BJ (cell line): ENCODE results near the gene SPTB. TPM values are rescaled to one million over a fixed set of nuclear protein-coding genes. Genes with fewer than 3 reads are reported as not detected.

ENCODE experiments used
- CTCF ChIA-PET: fragments of 350-600 bp; formaldehyde crosslinking; extraction: SDS; loops from one replicate; lab custom pipeline; 2021; ENCODE audit warnings: antibody characterized with exemption, inconsistent platforms; lab: Yijun Ruan, JAX
- POLR2A ChIA-PET: fragments of 300-600 bp; sonication (Branson Sonifier 250); formaldehyde crosslinking; extraction: SDS; loops from one replicate; lab custom pipeline; 2021; ENCODE audit warnings: antibody characterized with exemption; lab: Charles Lee
- DNase-seq: peaks from one replicate; pipeline ENCODE4 v3.0.0-alpha.2; 2011; ENCODE audit warnings: low read depth
- H3K27me3 ChIP-seq: 2 replicates; pipeline ENCODE4 v1.6.0; 2011; ENCODE audit warnings: low read length; ENCODE audit not compliant: control insufficient read depth, insufficient read depth
- H3K36me3 ChIP-seq: 2 replicates; pipeline ENCODE4 v1.5.1; 2011; ENCODE audit warnings: low read length; ENCODE audit not compliant: control insufficient read depth, insufficient read depth
- H3K4me3 ChIP-seq: 2 replicates; pipeline ENCODE4 v1.5.1; 2011; ENCODE audit warnings: low read depth, mild to moderate bottlenecking, control low read depth, low read length
- polyA plus RNA-seq: library from polyadenylated mRNA; depleted of rRNA; stranded (reverse); fragments of >200 nt; gene quantifications from 2 replicates; pipeline ENCODE4 v1.2.3, GENCODE V29; 2011
- TF ChIP-seq, protein P1 (sequence below): IDR thresholded peaks from 2 replicates; pipeline ENCODE4 v1.5.1; 2011; ENCODE audit warnings: low read depth, mild to moderate bottlenecking, control low read depth, inconsistent platforms, low read length, moderate library complexity; ENCODE audit not compliant: insufficient read depth

SPTB gene
- polyA plus RNA-seq, 1 experiment, result 0.02 TPM

DNA sequence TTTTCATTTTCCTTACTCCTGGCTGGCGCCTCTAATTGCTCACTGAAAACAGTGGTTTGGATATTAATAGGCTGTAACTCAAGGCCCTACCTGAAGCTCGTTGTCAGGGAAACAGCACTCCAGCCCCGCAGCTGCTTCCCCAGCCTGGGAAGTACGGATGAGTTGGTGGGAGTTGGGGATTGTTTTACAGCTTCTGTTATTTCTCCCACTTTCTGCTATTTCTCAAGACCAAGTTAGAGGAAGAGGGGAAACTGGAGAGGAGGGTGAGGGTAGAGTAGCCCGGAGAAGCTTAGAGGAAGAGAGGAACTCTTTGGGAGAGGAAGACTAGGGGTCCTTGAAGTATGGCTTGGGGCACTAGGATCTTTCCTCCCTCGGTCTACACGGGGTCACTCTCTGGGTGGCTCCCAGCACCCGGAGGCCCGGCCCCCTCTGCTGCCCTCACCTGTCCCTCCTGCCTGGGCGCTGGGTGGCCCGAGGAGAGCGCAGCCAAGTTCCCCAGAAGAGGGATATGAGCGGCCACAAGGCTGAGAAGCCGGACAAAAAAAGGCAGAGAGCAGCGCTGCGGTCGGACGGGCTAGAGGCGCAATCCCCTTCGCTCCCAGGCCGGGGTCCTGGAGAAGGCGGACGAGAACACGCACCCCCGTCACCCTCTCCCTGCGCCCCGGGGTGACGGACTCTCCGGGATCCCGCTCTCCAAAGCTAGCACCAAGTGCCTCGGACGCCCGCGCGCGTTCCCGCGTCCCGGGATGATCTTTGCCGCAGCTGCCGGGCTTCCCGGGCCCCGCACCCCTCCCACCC is 671 bp downstream of the SPTB start:
- ChIA-PET POLR2A (no interaction called here), CTCF (interaction anchor here (1.4 to 2.4 kb wide), 3 partner anchors 13 to 63 kb away, joined by 3 to 14 read pairs (median 4); no protein-coding TSS in a partner anchor)
- DNase-seq, result no peak
- no peak overlapping the region; the same call in 1 of the 2 replicates for H3K4me3 ChIP-seq
- peaks cover 35% of the 10 kb centered on the region for H3K27me3 ChIP-seq
- no peaks in the 10 kb centered on the region for H3K36me3 ChIP-seq
- TF ChIP-seq, protein P1, sequence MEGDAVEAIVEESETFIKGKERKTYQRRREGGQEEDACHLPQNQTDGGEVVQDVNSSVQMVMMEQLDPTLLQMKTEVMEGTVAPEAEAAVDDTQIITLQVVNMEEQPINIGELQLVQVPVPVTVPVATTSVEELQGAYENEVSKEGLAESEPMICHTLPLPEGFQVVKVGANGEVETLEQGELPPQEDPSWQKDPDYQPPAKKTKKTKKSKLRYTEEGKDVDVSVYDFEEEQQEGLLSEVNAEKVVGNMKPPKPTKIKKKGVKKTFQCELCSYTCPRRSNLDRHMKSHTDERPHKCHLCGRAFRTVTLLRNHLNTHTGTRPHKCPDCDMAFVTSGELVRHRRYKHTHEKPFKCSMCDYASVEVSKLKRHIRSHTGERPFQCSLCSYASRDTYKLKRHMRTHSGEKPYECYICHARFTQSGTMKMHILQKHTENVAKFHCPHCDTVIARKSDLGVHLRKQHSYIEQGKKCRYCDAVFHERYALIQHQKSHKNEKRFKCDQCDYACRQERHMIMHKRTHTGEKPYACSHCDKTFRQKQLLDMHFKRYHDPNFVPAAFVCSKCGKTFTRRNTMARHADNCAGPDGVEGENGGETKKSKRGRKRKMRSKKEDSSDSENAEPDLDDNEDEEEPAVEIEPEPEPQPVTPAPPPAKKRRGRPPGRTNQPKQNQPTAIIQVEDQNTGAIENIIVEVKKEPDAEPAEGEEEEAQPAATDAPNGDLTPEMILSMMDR, result no peak

DNA sequence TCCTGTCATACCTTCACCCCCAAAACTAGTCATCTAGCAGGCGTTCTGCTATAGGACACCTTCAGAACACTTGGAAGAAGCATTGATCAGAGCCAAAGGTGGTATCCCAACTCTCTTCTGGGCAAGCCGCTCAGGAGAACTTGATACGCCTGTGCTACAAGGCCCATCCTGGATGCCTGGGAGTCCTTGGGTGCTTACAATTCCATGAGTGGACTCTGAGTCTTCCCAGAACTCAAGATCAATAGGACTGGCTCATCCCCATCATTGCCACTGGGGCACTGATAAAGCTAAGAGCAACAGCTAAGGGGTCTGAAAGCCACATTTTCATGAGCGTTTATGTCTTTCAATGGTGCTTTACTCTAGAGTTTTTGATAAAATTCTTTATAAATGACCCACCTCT is 1.9 kb downstream of the SPTB start:
- ChIA-PET CTCF (interaction anchor here (0.5 to 2.4 kb wide), 5 partner anchors 11 to 62 kb away, joined by 3 to 14 read pairs (median 4); no protein-coding TSS in a partner anchor), POLR2A (no interaction called here)
- Histone ChIP-seq H3K4me3 (no peak overlapping the region), H3K27me3 (peaks cover 31% of the 10 kb centered on the region), H3K36me3 (no peaks in the 10 kb centered on the region)
- TF ChIP-seq, protein P1, result no peak
- DNase-seq, result no peak

DNA sequence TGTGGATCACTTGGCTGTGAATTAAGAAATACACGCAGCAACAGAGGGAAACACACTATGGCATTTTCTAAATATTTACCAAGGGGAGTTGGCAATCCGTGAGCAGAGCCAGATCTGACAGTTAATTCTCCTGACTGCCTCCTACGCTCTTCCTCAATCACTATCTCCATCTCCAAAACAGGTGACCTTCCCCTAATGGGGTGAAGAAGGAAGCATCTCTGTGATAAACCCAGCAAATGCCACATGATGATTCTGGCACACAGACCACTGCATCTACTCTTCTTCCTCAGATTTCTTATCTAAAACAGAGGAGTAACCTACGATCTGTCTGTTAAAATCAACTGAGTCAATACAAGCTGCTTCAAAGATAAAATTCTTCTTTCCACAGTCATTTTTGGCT is 4.4 kb downstream of the SPTB start:
- no peak for DNase-seq
- Histone ChIP-seq H3K36me3 (no peaks in the 10 kb centered on the region), H3K27me3 (peaks cover 23% of the 10 kb centered on the region), H3K4me3 (no peak overlapping the region)
- TF ChIP-seq, protein P1, result no peak
- ChIA-PET CTCF (interaction anchor here (1.4 kb wide), 1 partner anchor 34 kb away, joined by 4 read pairs; no protein-coding TSS in a partner anchor), POLR2A (no interaction called here)

DNA sequence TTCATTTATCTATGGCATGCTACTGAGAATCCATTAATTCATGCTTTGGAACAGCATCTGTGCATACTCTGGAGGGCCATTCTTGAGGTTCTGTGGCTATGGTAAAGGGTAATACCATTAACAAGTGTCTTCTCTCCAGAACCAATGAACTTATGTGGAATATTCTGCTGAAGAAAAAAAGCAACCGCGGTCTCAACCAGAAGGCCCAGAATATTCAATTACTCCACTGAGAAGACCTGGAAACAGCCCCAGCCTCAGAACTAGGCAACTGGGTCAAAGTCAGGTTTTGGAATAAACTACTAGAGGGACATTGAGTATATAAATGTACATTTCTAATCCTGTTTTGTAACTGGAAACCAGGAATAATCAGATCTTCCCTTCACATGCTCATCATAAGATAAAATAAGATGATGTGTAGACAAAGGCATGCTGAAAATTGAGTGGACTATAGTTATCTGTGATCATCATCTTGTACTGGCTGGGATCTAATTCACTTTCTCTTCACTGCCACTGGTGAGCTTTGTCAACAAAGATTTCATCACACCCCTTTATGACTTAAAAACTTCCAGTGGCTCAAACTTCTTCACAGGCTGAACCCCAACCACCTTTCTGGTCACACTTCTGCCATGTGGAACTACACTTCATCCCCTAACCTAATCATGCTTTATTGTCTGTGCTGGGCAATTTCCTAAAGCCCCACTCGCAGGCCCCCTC is 6.0 kb downstream of the SPTB start:
- H3K4me3 ChIP-seq, result no peak overlapping the region
- CTCF ChIA-PET, result interaction anchor here (1.4 kb wide), 1 partner anchor 29 kb away, joined by 4 read pairs; no protein-coding TSS in a partner anchor
- peaks cover 16% of the 10 kb centered on the region for H3K27me3 ChIP-seq
- POLR2A ChIA-PET, result no interaction called here
- DNase-seq, result peak; percentile 1
- no peaks in the 10 kb centered on the region for H3K36me3 ChIP-seq
- TF ChIP-seq, protein P1, result no peak

DNA sequence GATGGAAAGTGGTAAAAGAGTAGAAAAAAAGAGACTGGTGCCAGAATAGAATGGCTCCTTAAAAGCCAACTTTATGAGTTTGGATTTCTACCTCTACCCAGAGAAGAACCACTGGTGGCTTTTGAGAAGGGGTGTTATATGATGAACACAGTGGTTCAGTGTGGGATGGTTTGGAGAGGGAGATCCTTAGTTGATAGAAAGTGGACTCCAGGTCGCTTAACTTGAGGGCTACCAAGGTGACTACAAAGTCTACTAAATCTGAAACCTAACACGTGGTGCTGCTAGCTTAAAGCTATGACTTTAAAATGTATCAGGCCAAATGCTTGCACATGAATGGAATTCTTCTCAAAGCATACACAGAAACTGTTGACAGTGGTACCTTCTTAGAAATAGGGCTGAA is 8.4 kb downstream of the SPTB start:
- no peak overlapping the region for H3K4me3 ChIP-seq
- CTCF ChIA-PET, result no interaction called here
- TF ChIP-seq, protein P1, result no peak
- POLR2A ChIA-PET, result no interaction called here
- H3K36me3 ChIP-seq, result no peaks in the 10 kb centered on the region
- peaks cover 10% of the 10 kb centered on the region; the same call in 1 of the 2 replicates for H3K27me3 ChIP-seq
- no peak for DNase-seq
